IMR-90 (cell line): ENCODE data around the gene TMEM131L. TPM values are rescaled to one million over a fixed set of nuclear protein-coding genes. Genes with fewer than 3 reads are reported as not detected.
"Not testable (repeated sequence)": the region's sequence is repeated elsewhere in the genome, so short reads cannot be mapped to it uniquely, and the experiment has no call there.

Source experiments
- ATAC-seq: fragments of 200-7000 bp; cut with Tn5 transposase; 2 replicates; pipeline ENCODE4 v1.9.1; 2020; ENCODE audit warnings: low read depth, mild to moderate bottlenecking, moderate library complexity
- BruUV-seq: library from RNA; stranded (reverse); fragments of 400-500 nt; replicated peaks from 2 replicates; lab custom pipeline; 2021; lab: Mats Ljungman, UMichigan
- CTCF ChIA-PET: fragments of 300-600 bp; formaldehyde crosslinking; extraction: SDS; loops from one replicate; lab custom pipeline; 2021; ENCODE audit warnings: antibody characterized with exemption; lab: Yijun Ruan, JAX
- POLR2A ChIA-PET: fragments of 300-600 bp; sonication (Branson Sonifier 250); formaldehyde crosslinking; loops from one replicate; lab custom pipeline; 2022; ENCODE audit warnings: antibody characterized with exemption; ENCODE audit not compliant: unreplicated experiment; lab: Charles Lee
- DNase-seq: peaks from one replicate; pipeline ENCODE4 v3.0.0; 2013
- H2AFZ ChIP-seq: replicated peaks from 2 replicates; pipeline ENCODE3; 2013; ENCODE audit warnings: low read length, mild to moderate bottlenecking; ENCODE audit not compliant: poor library complexity
- H2AK5ac ChIP-seq: 2 replicates; pipeline ENCODE4 v1.6.1; 2013; ENCODE audit warnings: low read depth, low read length, inconsistent platforms
- H2AK9ac ChIP-seq: replicated peaks from 2 replicates; pipeline ENCODE3; 2013; ENCODE audit warnings: mild to moderate bottlenecking, low read depth, low read length, moderate library complexity; ENCODE audit not compliant: poor library complexity
- H2BK120ac ChIP-seq: 2 replicates; pipeline ENCODE4 v1.6.1; 2013; ENCODE audit warnings: low read depth, low read length, inconsistent platforms
- H2BK15ac ChIP-seq: 3 replicates; pipeline ENCODE4 v1.6.1; 2013; ENCODE audit warnings: low read depth, low read length, inconsistent platforms
- H2BK20ac ChIP-seq: 2 replicates; pipeline ENCODE4 v1.6.1; 2013; ENCODE audit warnings: low read depth, mild to moderate bottlenecking, inconsistent platforms, low read length, moderate library complexity
- H2BK5ac ChIP-seq: 2 replicates; pipeline ENCODE4 v1.6.1; 2013; ENCODE audit warnings: mild to moderate bottlenecking, low read depth, low read length, inconsistent platforms; ENCODE audit not compliant: poor library complexity, severe bottlenecking
- H3K14ac ChIP-seq: replicated peaks from 2 replicates; pipeline ENCODE4 v1.6.1; 2013; ENCODE audit warnings: low read depth, low read length, inconsistent platforms
- H3K18ac ChIP-seq: 2 replicates; pipeline ENCODE4 v1.6.1; 2013; ENCODE audit warnings: low read depth, low read length, control low read depth
- H3K23ac ChIP-seq: 2 replicates; pipeline ENCODE4 v1.6.1; 2013; ENCODE audit warnings: low read depth, low read length, inconsistent platforms
- H3K27ac ChIP-seq: 2 replicates; pipeline ENCODE4 v1.5.1; 2013; ENCODE audit warnings: mild to moderate bottlenecking, control low read depth, low read length; ENCODE audit not compliant: insufficient read depth
- H3K27me3 ChIP-seq: 2 replicates; pipeline ENCODE4 v1.6.1; 2013; ENCODE audit warnings: low read length; ENCODE audit not compliant: control insufficient read depth, insufficient read depth
- H3K36me3 ChIP-seq: 2 replicates; pipeline ENCODE4 v1.6.1; 2013; ENCODE audit warnings: low read length, mixed read lengths; ENCODE audit not compliant: control insufficient read depth, insufficient read depth
- H3K4ac ChIP-seq: 2 replicates; pipeline ENCODE4 v1.6.1; 2013; ENCODE audit warnings: low read depth, low read length, inconsistent platforms
- H3K4me1 ChIP-seq: 2 replicates; pipeline ENCODE4 v1.6.1; 2013; ENCODE audit warnings: low read length, mixed read lengths; ENCODE audit not compliant: control insufficient read depth, insufficient read depth
- H3K4me2 ChIP-seq: 2 replicates; pipeline ENCODE4 v1.6.1; 2013; ENCODE audit warnings: low read depth, mild to moderate bottlenecking, control low read depth, low read length, moderate library complexity
- H3K4me3 ChIP-seq: 2 replicates; pipeline ENCODE4 v1.5.1; 2013; ENCODE audit warnings: low read depth, mild to moderate bottlenecking, control low read depth, low read length, moderate library complexity; ENCODE audit not compliant: insufficient read depth
- H3K56ac ChIP-seq: 2 replicates; pipeline ENCODE4 v1.6.1; 2013; ENCODE audit warnings: low read length, inconsistent platforms; ENCODE audit not compliant: insufficient read depth; ENCODE audit errors: extremely low read depth
- H3K79me1 ChIP-seq, 2 experiments: 2 replicates each; pipeline ENCODE4 v1.6.1; 2013; ENCODE audit warnings: low read length in 2 of 2, inconsistent platforms in 1 of 2, low read depth in 1 of 2
- H3K9ac ChIP-seq: 2 replicates; pipeline ENCODE4 v1.6.1; 2013; ENCODE audit warnings: low read depth, low read length, control low read depth
- H3K9me1 ChIP-seq: 2 replicates; pipeline ENCODE4 v1.6.1; 2013; ENCODE audit warnings: low read length, inconsistent platforms; ENCODE audit not compliant: insufficient read depth
- H3K9me3 ChIP-seq: 2 replicates; pipeline ENCODE4 v1.6.1; 2013; ENCODE audit warnings: low read length; ENCODE audit not compliant: control insufficient read depth, insufficient read depth
- H4K20me1 ChIP-seq: 2 replicates; pipeline ENCODE4 v1.6.1; 2013; ENCODE audit warnings: low read length, inconsistent platforms; ENCODE audit not compliant: insufficient read depth
- H4K5ac ChIP-seq: 2 replicates; pipeline ENCODE4 v1.6.1; 2013; ENCODE audit warnings: mild to moderate bottlenecking, low read depth, low read length, control low read depth
- H4K8ac ChIP-seq, 2 experiments: 2 replicates each; pipeline ENCODE4 v1.6.1; 2013; ENCODE audit warnings: low read depth in 2 of 2, low read length in 2 of 2, control low read depth in 1 of 2, inconsistent platforms in 1 of 2
- H4K91ac ChIP-seq: 2 replicates; pipeline ENCODE4 v1.6.1; 2013; ENCODE audit warnings: low read depth, low read length, inconsistent platforms; ENCODE audit not compliant: insufficient read depth
- BHLHE40 ChIP-seq: fragments of 150-350 bp; IDR thresholded peaks from 2 replicates; pipeline ENCODE4 v1.6.1; 2016; ENCODE audit warnings: mild to moderate bottlenecking, low read depth, low read length
- FOS ChIP-seq: fragments of 150-350 bp; IDR thresholded peaks from 2 replicates; pipeline ENCODE4 v1.6.1; 2016; ENCODE audit warnings: low read depth, low read length
- MAZ ChIP-seq: IDR thresholded peaks from 2 replicates; pipeline ENCODE4 v1.6.1; 2012; ENCODE audit warnings: low read depth, mild to moderate bottlenecking, low read length, improper control_type of control experiment, moderate library complexity, borderline replicate concordance
- POLR2A ChIP-seq: IDR thresholded peaks from 2 replicates; pipeline ENCODE4 v1.6.1; 2012; ENCODE audit warnings: mild to moderate bottlenecking, low read depth, low read length
- RAD21 ChIP-seq: IDR thresholded peaks from 2 replicates; pipeline ENCODE4 v1.6.1; 2012; ENCODE audit warnings: low read length, improper control_type of control experiment
- RFX5 ChIP-seq: IDR thresholded peaks from 2 replicates; pipeline ENCODE4 v1.8.0; 2012; ENCODE audit warnings: low read depth, mild to moderate bottlenecking, low read length, moderate library complexity
- SMC3 ChIP-seq: fragments of 150-350 bp; IDR thresholded peaks from 2 replicates; pipeline ENCODE4 v1.6.1; 2016; ENCODE audit warnings: low read depth, mild to moderate bottlenecking, antibody characterized with exemption, low read length, moderate library complexity
- WGBS, 2 experiments: methylation state at CpG; one replicate each; pipeline versions ENCODE4 v1.1.5 to v1.1.7; 2013; ENCODE audit warnings: missing lambda C conversion rate in 2 of 2; ENCODE audit not compliant: insufficient read length in 1 of 2; ENCODE audit errors: extremely low coverage in 2 of 2; 5-methylcytosine and 5-hydroxymethylcytosine counted together
- dilution Hi-C: fragments of 300-500 bp; cut with HindIII; formaldehyde crosslinking; loops from one replicate; pipeline ENCODE4 v1.14.3; 2018; ENCODE audit warnings: low sequenced_read_pairs; ENCODE audit not compliant: unreplicated experiment
- in situ Hi-C: fragments of 300-500 bp; cut with MboI; formaldehyde crosslinking; loops from 3 replicates; pipeline ENCODE4 v1.14.3; 2019; ENCODE audit warnings: low sequenced_read_pairs, inconsistent platforms, mixed read lengths
- intact Hi-C: fragments of 100-400 bp; cut with micrococcal nuclease; formaldehyde crosslinking; loops from 2 replicates; pipeline ENCODE4 v1.10.0; 2022
- polyA plus RNA-seq, 3 experiments: library from polyadenylated mRNA; depleted of rRNA; stranded (reverse); fragments of >200 nt; gene quantifications; 2 replicates each; pipeline ENCODE4 v1.2.3, GENCODE V29; 2012; ENCODE audit warnings: low replicate concordance in 1 of 3
- total RNA-seq: library from RNA; depleted of rRNA; stranded (reverse); fragments of >200 nt; gene quantifications from 2 replicates; pipeline ENCODE4 v1.2.3, GENCODE V29; 2012

Gene TMEM131L
- total and polyA plus RNA-seq, 2 of the 4 experiments (the other 2 are of a cell fraction) = 8.4 to 23.8 TPM

GRCh38 chr4:153458969-153459368 lies 7.2 kb upstream of the TMEM131L start:
- H3K4ac ChIP-seq = no peak overlapping the region
- no peak overlapping the region for H2BK15ac ChIP-seq
- CTCF ChIA-PET = no interaction called here
- H3K23ac ChIP-seq = no peak overlapping the region
- H3K4me2 ChIP-seq = no peak overlapping the region
- no peaks in the 10 kb centered on the region for H3K9me1 ChIP-seq
- in situ Hi-C loops (no loop called here), dilution Hi-C loops (no loop called here), intact Hi-C loops (no loop called here)
- H2BK120ac ChIP-seq = no peak overlapping the region
- no peaks in the 10 kb centered on the region for H3K4me1 ChIP-seq
- DNase-seq (no peak), ATAC-seq (no peak)
- no peak overlapping the region for H2AK5ac ChIP-seq
- H2BK20ac ChIP-seq = no peak overlapping the region
- no peaks in the 10 kb centered on the region for H3K79me1 ChIP-seq
- no peaks in the 10 kb centered on the region for H3K9me3 ChIP-seq
- no peak overlapping the region for H4K91ac ChIP-seq
- H3K18ac ChIP-seq = no peak overlapping the region
- no peak overlapping the region for H2AFZ ChIP-seq
- TF ChIP-seq MAZ (no peak), SMC3 (no peak), BHLHE40 (no peak), RAD21 (no peak), FOS (no peak), POLR2A (no peak), RFX5 (no peak)
- no peak overlapping the region for H3K9ac ChIP-seq
- no peaks in the 10 kb centered on the region for H3K36me3 ChIP-seq
- H2BK5ac ChIP-seq = no peak overlapping the region
- H4K20me1 ChIP-seq = no peaks in the 10 kb centered on the region
- H4K5ac ChIP-seq = no peak overlapping the region
- H3K56ac ChIP-seq = no peak overlapping the region
- H3K27me3 ChIP-seq = no peaks in the 10 kb centered on the region
- WGBS, 2 experiments = no CpG with 5 or more reads among the region's 1 CpG
- POLR2A ChIA-PET = no interaction called here
- no TSS peak for BruUV-seq
- no peak overlapping the region for H3K27ac ChIP-seq
- H3K14ac ChIP-seq = no peak overlapping the region
- no peak overlapping the region for H2AK9ac ChIP-seq
- H3K4me3 ChIP-seq = no peak overlapping the region
- H4K8ac ChIP-seq = no peak overlapping the region

GRCh38 chr4:153461549-153461948 lies 4.6 kb upstream of the TMEM131L start:
- DNase-seq, H3K4ac ChIP-seq, H4K20me1 ChIP-seq, H3K27ac ChIP-seq, H4K91ac ChIP-seq, H3K56ac ChIP-seq, H3K4me1 ChIP-seq, H3K14ac ChIP-seq, BruUV-seq, POLR2A ChIA-PET, ATAC-seq, H3K9ac ChIP-seq, H2BK120ac ChIP-seq, H3K4me3 ChIP-seq, H2BK20ac ChIP-seq, H3K4me2 ChIP-seq, H2AK5ac ChIP-seq, H2AFZ ChIP-seq, H4K8ac ChIP-seq, dilution Hi-C loops, H3K9me1 ChIP-seq, H2AK9ac ChIP-seq, H3K18ac ChIP-seq, H3K23ac ChIP-seq, in situ Hi-C loops, H2BK15ac ChIP-seq, H3K36me3 ChIP-seq, H2BK5ac ChIP-seq, H4K5ac ChIP-seq, H3K27me3 ChIP-seq, H3K79me1 ChIP-seq, CTCF ChIA-PET, H3K9me3 ChIP-seq: not testable (repeated sequence)
- no CpG with 5 or more reads among the region's 4 CpGs for WGBS, 2 experiments
- intact Hi-C loops = loop anchor here (10.0 kb wide), 2 partner anchors 237 to 317 kb away; no protein-coding TSS in a partner anchor
